ENCODE measurements around the gene TBL3.

TBL3 gene

GRCh38 chr16:1965396-1966001, 6.4 kb upstream of the TBL3 start:
- DNase-seq, result no peak

GRCh38 chr16:1966460-1966859, 5.4 kb upstream of the TBL3 start, which contains the start of gene RNF151:
Gene RNF151, plus strand, starts transcription at chr16:1966856. Its CDS starts 26 bp downstream, at chr16:1966882.
- DNase-seq, result no peak

GRCh38 chr16:1968146-1968953, 3.5 kb upstream of the TBL3 start:
- no peak for DNase-seq

- no peak for DNase-seq
Observed at GRCh38 chr16:1972490-1972877, 631 bp downstream of the TBL3 start.

- no peak for DNase-seq
Observed at GRCh38 chr16:1973461-1974156, 1.8 kb downstream of the TBL3 start.

- DNase-seq, result no peak
Observed at GRCh38 chr16:1974157-1975070, 2.6 kb downstream of the TBL3 start.

- DNase-seq, result no peak
Observed at GRCh38 chr16:1975432-1976215, 3.8 kb downstream of the TBL3 start.

- DNase-seq, result no peak
Observed at GRCh38 chr16:1976216-1976520, 4.3 kb downstream of the TBL3 start.

- DNase-seq, result no peak
Observed at GRCh38 chr16:1976951-1977874, 5.4 kb downstream of the TBL3 start.

- no peak for DNase-seq
Observed at GRCh38 chr16:1977875-1978268, 6.0 kb downstream of the TBL3 start.

GRCh38 chr16:1978476-1979120, 6.7 kb downstream of the TBL3 start:
- DNase-seq, result no peak

GRCh38 chr16:1979271-1980029, 7.6 kb downstream of the TBL3 start:
- peak; percentile 28 to 82 for DNase-seq

GRCh38 chr16:1980030-1980769, 8.3 kb downstream of the TBL3 start:
- peak in 1 of 2 experiments; percentile 53 for DNase-seq

- DNase-seq, result no peak
Observed at GRCh38 chr16:1980770-1981087, 8.9 kb downstream of the TBL3 start.

- peak in 1 of 2 experiments; percentile 60 for DNase-seq
Observed at GRCh38 chr16:1981398-1981836, 9.6 kb downstream of the TBL3 start, which contains the start of gene NOXO1. Gene NOXO1, minus strand, starts transcription at chr16:1981469. Its CDS starts 290 bp downstream, at chr16:1981179.

- DNase-seq, result peak; percentile 83 to 88
Observed at GRCh38 chr16:1982013-1982433, 10.2 kb downstream of the TBL3 start.

- DNase-seq, result no peak
Observed at GRCh38 chr16:1982991-1983543, 11.2 kb downstream of the TBL3 start.
